Body of pancreas (tissue), 4 donors: ENCODE data around the gene ENDOU. TPM values are rescaled to one million over a fixed set of nuclear protein-coding genes. Genes with fewer than 3 reads are reported as not detected.

Experiments used
- ATAC-seq: fragments of 150-250 bp; one replicate; pipeline ENCODE4 v1.9.1; 2016
- DNase-seq, 4 donors: peaks; one replicate each; pipeline ENCODE4 v3.0.0-alpha.2; 2019
- H3K27ac ChIP-seq, 4 donors: fragments of 200-600 bp; sonication (generic); 1 replicate in 3 of 4; 2 replicates in 1 of 4; pipeline versions ENCODE4 v1.5.1 to v1.6.1; 2016 to 2019; ENCODE audit warnings: mild to moderate bottlenecking in 1 of 4, mixed read lengths in 1 of 4, moderate library complexity in 1 of 4
- H3K27me3 ChIP-seq, 2 donors: fragments of 200-600 bp; sonication (generic); one replicate each; pipeline ENCODE4 v1.6.0; 2016; ENCODE audit warnings: mild to moderate bottlenecking in 1 of 2
- H3K36me3 ChIP-seq, 2 donors: fragments of 200-600 bp; sonication (generic); replicated peaks in 1 of 2; 2 replicates each; pipeline ENCODE4 v1.5.1; 2016; ENCODE audit warnings: low read depth in 2 of 2; ENCODE audit not compliant: insufficient read depth in 1 of 2
- H3K4me1 ChIP-seq: fragments of 200-600 bp; sonication (generic); one replicate; pipeline ENCODE4 v1.6.0; 2016
- H3K4me3 ChIP-seq, 2 donors: fragments of 200-600 bp; sonication (generic); 1 replicate in 1 of 2; 2 replicates in 1 of 2; pipeline ENCODE4 v1.5.1; 2016 to 2019
- H3K9me3 ChIP-seq, 3 donors: fragments of 200-600 bp; sonication (generic); 1 replicate in 2 of 3; 2 replicates in 1 of 3; pipeline ENCODE4 v1.5.1; 2016
- CTCF ChIP-seq, 7 experiments: fragments of 450-650 bp in 4 of 7; fragments of 200-600 bp in 3 of 7; sonication (generic) in 3 of 7; IDR thresholded peaks; one replicate each; pipeline ENCODE4 v1.5.1; 2016 to 2019; ENCODE audit warnings: antibody characterized with exemption in 7 of 7
- POLR2A ChIP-seq, 3 donors: fragments of 450-650 bp; IDR thresholded peaks; one replicate each; pipeline ENCODE4 v1.6.1; 2016; ENCODE audit warnings: antibody characterized with exemption in 3 of 3, mild to moderate bottlenecking in 2 of 3
- WGBS, 2 donors: methylation state at CpG; one replicate each; pipeline ENCODE4 v1.1.5; 2017; 5-methylcytosine and 5-hydroxymethylcytosine counted together
- intact Hi-C: fragments of 100-400 bp; cut with DNase I; formaldehyde crosslinking; loops from one replicate; pipeline ENCODE4 v1.15.1; 2023
- total RNA-seq, 2 donors: library from RNA; depleted of rRNA; stranded (reverse); fragments of >200 nt; gene quantifications; one replicate each; pipeline ENCODE4 v1.1.0, GENCODE V29; 2016

Gene ENDOU
- total RNA-seq, 2 donors from 2014 or later, result not detected

GRCh38 chr12:47715877-47716548, 9.3 kb downstream of the ENDOU start:
- H3K27me3 ChIP-seq, result no peaks in the 10 kb centered on the region
- ATAC-seq (no peak), DNase-seq (no peak)
- no peaks in the 10 kb centered on the region for H3K9me3 ChIP-seq
- H3K36me3 ChIP-seq, result no peaks in the 10 kb centered on the region
- intact Hi-C loops, result loop anchor here (5.0 kb wide), 1 partner anchor 116 kb away; no protein-coding TSS in a partner anchor
- WGBS, 2 donors, result 68 to 76% methylated on average over 13 of the region's 13 CpGs
- peak overlapping the region in 2 of 4 donors; percentile 22 to 24 for H3K27ac ChIP-seq
- H3K4me1 ChIP-seq, result peaks cover 27% of the 10 kb centered on the region
- H3K4me3 ChIP-seq, result no peak overlapping the region
- TF ChIP-seq POLR2A (IDR thresholded peaks at IDR 0.05), result no peak
- no peak for TF ChIP-seq CTCF (IDR thresholded peaks at IDR 0.05)

- intact Hi-C loops, result loop anchor here (5.0 kb wide), 1 partner anchor 117 kb away; no protein-coding TSS in a partner anchor
- DNase-seq (peak; percentile 83 to 88 (median 86)), ATAC-seq (peak; percentile 76)
- TF ChIP-seq POLR2A (IDR thresholded peaks at IDR 0.05) (no peak), CTCF (IDR thresholded peaks at IDR 0.05) (peak; percentile 63 to 91 (median 81))
- Histone ChIP-seq H3K4me1 (peaks cover 27% of the 10 kb centered on the region), H3K27me3 (no peaks in the 10 kb centered on the region), H3K9me3 (no peaks in the 10 kb centered on the region), H3K36me3 (no peaks in the 10 kb centered on the region), H3K4me3 (no peak overlapping the region), H3K27ac (peak overlapping the region in 2 of 4 donors; percentile 22 to 24)
- WGBS, 2 donors, result 3 to 13% methylated on average over 10 of the region's 10 CpGs
Measured at GRCh38 chr12:47715393-47715876, 9.9 kb downstream of the ENDOU start.

- no peaks in the 10 kb centered on the region for H3K36me3 ChIP-seq
- TF ChIP-seq CTCF (IDR thresholded peaks at IDR 0.05), result no peak
- no peak for TF ChIP-seq POLR2A (IDR thresholded peaks at IDR 0.05)
- no peaks in the 10 kb centered on the region for H3K9me3 ChIP-seq
- no peaks in the 10 kb centered on the region for H3K27me3 ChIP-seq
- ATAC-seq, result no peak
- no peak overlapping the region for H3K27ac ChIP-seq
- intact Hi-C loops, result loop anchor here (5.0 kb wide), 2 partner anchors 67 to 117 kb away; no protein-coding TSS in a partner anchor
- H3K4me1 ChIP-seq, result peaks cover 27% of the 10 kb centered on the region
- 23 to 27% methylated on average over 5 of the region's 5 CpGs for WGBS, 2 donors
- no peak overlapping the region for H3K4me3 ChIP-seq
- no peak for DNase-seq
Measured at GRCh38 chr12:47714826-47715386, 10.4 kb downstream of the ENDOU start.

- DNase-seq, result no peak
- intact Hi-C loops, result loop anchor here (5.0 kb wide), 1 partner anchor 70 kb away; no protein-coding TSS in a partner anchor
Measured at GRCh38 chr12:47712171-47712570, 13.1 kb downstream of the ENDOU start.

More at GRCh38 chr12:47712171-47712570, 13.1 kb downstream of the ENDOU start:
- Histone ChIP-seq H3K4me3 (no peak overlapping the region), H3K27me3 (no peaks in the 10 kb centered on the region), H3K36me3 (no peaks in the 10 kb centered on the region), H3K9me3 (no peaks in the 10 kb centered on the region), H3K27ac (no peak overlapping the region), H3K4me1 (peaks cover 23% of the 10 kb centered on the region)
- no peak for ATAC-seq
- TF ChIP-seq CTCF (IDR thresholded peaks at IDR 0.05) (no peak), POLR2A (IDR thresholded peaks at IDR 0.05) (no peak)
- 85 to 89% methylated on average over 6 of the region's 6 CpGs for WGBS, 2 donors
